Gastrocnemius medialis (tissue), 4 donors: ENCODE results near the gene CANX. TPM values are rescaled to one million over a fixed set of nuclear protein-coding genes. Genes with fewer than 3 reads are reported as not detected.

ENCODE experiments used
- ATAC-seq, 2 donors: fragments of 150-250 bp; one replicate each; pipeline ENCODE4 v1.9.1; 2016
- DNase-seq, 2 donors: peaks; one replicate each; pipeline ENCODE4 v3.0.0-alpha.2; 2019
- H3K27ac ChIP-seq, 4 donors: fragments of 200-600 bp; sonication (generic); 1 replicate in 1 of 4; 2 replicates in 3 of 4; pipeline ENCODE4 v1.5.1; 2016 to 2018; ENCODE audit warnings: mild to moderate bottlenecking in 2 of 4, moderate library complexity in 1 of 4
- H3K27me3 ChIP-seq, 3 donors: fragments of 200-600 bp; sonication (generic) in 2 of 3; 1 replicate in 1 of 3; 2 replicates in 2 of 3; pipeline versions ENCODE4 v1.5.1 to v1.6.0; 2016 to 2019; ENCODE audit warnings: mild to moderate bottlenecking in 1 of 3, moderate library complexity in 1 of 3
- H3K36me3 ChIP-seq, 2 donors: fragments of 200-600 bp; sonication (generic) in 1 of 2; one replicate each; pipeline ENCODE4 v1.5.1; 2017 to 2018
- H3K4me1 ChIP-seq, 2 donors: fragments of 200-600 bp; sonication (generic) in 1 of 2; one replicate each; pipeline ENCODE4 v1.5.1; 2016 to 2017; ENCODE audit warnings: mild to moderate bottlenecking in 2 of 2
- H3K4me3 ChIP-seq, 4 donors: fragments of 200-600 bp; sonication (generic) in 3 of 4; 1 replicate in 1 of 4; 2 replicates in 3 of 4; pipeline ENCODE4 v1.5.1; 2016 to 2019; ENCODE audit warnings: mild to moderate bottlenecking in 2 of 4
- H3K9me3 ChIP-seq, 3 donors: fragments of 200-600 bp; sonication (generic) in 2 of 3; 1 replicate in 1 of 3; 2 replicates in 2 of 3; pipeline ENCODE4 v1.5.1; 2016 to 2019
- CTCF ChIP-seq, 5 experiments: fragments of 450-650 bp in 3 of 5; fragments of 200-600 bp in 2 of 5; sonication (generic) in 2 of 5; IDR thresholded peaks in 4 of 5; conservative IDR thresholded peaks in 1 of 5; 1 replicate in 4 of 5; 2 replicates in 1 of 5; pipeline ENCODE4 v1.5.1; 2016 to 2019; ENCODE audit warnings: antibody characterized with exemption in 5 of 5, mild to moderate bottlenecking in 3 of 5, moderate library complexity in 3 of 5
- POLR2A ChIP-seq, 2 donors: fragments of 450-650 bp; IDR thresholded peaks; one replicate each; pipeline ENCODE4 v1.6.1; 2017; ENCODE audit warnings: antibody characterized with exemption in 2 of 2, mild to moderate bottlenecking in 2 of 2, moderate library complexity in 2 of 2
- in situ Hi-C, 4 donors: fragments of 200-750 bp; cut with MboI; loops; one replicate each; pipeline versions ENCODE4 v1.15.0 to v1.8.0; 2017; ENCODE audit warnings: low sequenced_read_pairs in 4 of 4
- intact Hi-C: fragments of 100-400 bp; cut with DNase I; formaldehyde crosslinking; loops from one replicate; pipeline ENCODE4 v1.15.1; 2023; ENCODE audit warnings: low total_unique reads
- total RNA-seq, 4 donors: library from RNA; depleted of rRNA; stranded (reverse); fragments of >200 nt; gene quantifications; one replicate each; pipeline versions ENCODE4 v1.1.0 to v1.2.3, GENCODE V29; 2016

The CANX gene
- total RNA-seq, 4 donors from 2014 or later: 141 to 306 (median 275) TPM

GRCh38 chr5:179731791-179732411 lies 33.1 kb downstream of the CANX start:
- Histone ChIP-seq H3K4me3 (peak overlapping the region; percentile 51 to 69 (median 56)), H3K36me3 (peaks cover 0 to 38% of the 10 kb centered on the region in 2 donors), H3K9me3 (no peaks in the 10 kb centered on the region), H3K27ac (peak overlapping the region; percentile 79 to 94 (median 88)), H3K4me1 (peaks cover 32 to 37% of the 10 kb centered on the region in 2 donors), H3K27me3 (no peaks in the 10 kb centered on the region)
- DNase-seq (peak in 1 of 2 donors; percentile 33), ATAC-seq (peak; percentile 25 to 41)
- in situ Hi-C loops (no loop called here), intact Hi-C loops (loop anchor here (1.0 to 5.0 kb wide), 6 partner anchors 31 to 1510 kb away; partner anchors contain the start of genes CANX, HNRNPH1 and RACK1)
- no peak for TF ChIP-seq POLR2A (IDR thresholded peaks at IDR 0.05)
- TF ChIP-seq CTCF (IDR thresholded peaks at IDR 0.05 in 4 of 5, conservative IDR thresholded peaks at IDR 0.05 in 1 of 5): no peak

GRCh38 chr5:179732412-179732917 lies 33.7 kb downstream of the CANX start, which contains the start of gene MAML1:
Gene MAML1, plus strand, starts transcription at chr5:179732822. Its CDS starts 291 bp downstream, at chr5:179733113.
- intact Hi-C loops (loop anchor here (1.0 to 5.0 kb wide), 6 partner anchors 30 to 1510 kb away; partner anchors contain the start of genes CANX, HNRNPH1 and RACK1), in situ Hi-C loops (no loop called here)
- Histone ChIP-seq H3K4me1 (peaks cover 37 to 40% of the 10 kb centered on the region in 2 donors), H3K36me3 (peaks cover 0 to 32% of the 10 kb centered on the region in 2 donors), H3K27ac (peak within 1 kb of the TSS; percentile 79 to 97 (median 92)), H3K27me3 (no peaks in the 10 kb centered on the region), H3K4me3 (peak within 1 kb of the TSS; percentile 59 to 86 (median 72)), H3K9me3 (no peaks in the 10 kb centered on the region)
- ATAC-seq (peak; percentile 94 to 96), DNase-seq (peak; percentile 100)
- TF ChIP-seq CTCF (IDR thresholded peaks at IDR 0.05 in 4 of 5, conservative IDR thresholded peaks at IDR 0.05 in 1 of 5) (no peak), POLR2A (IDR thresholded peaks at IDR 0.05) (peak; percentile 63 to 77)

- in situ Hi-C loops: no loop called here
- Histone ChIP-seq H3K4me3 (peak overlapping the region; percentile 59 to 86 (median 72)), H3K4me1 (peaks cover 40 to 43% of the 10 kb centered on the region in 2 donors), H3K36me3 (peaks cover 0 to 25% of the 10 kb centered on the region in 2 donors), H3K27me3 (no peaks in the 10 kb centered on the region), H3K9me3 (no peaks in the 10 kb centered on the region), H3K27ac (peak overlapping the region; percentile 79 to 97 (median 92))
- TF ChIP-seq CTCF (IDR thresholded peaks at IDR 0.05 in 4 of 5, conservative IDR thresholded peaks at IDR 0.05 in 1 of 5) (no peak), POLR2A (IDR thresholded peaks at IDR 0.05) (no peak)
- DNase-seq (peak; percentile 16 to 30), ATAC-seq (peak; percentile 55 to 66)
- intact Hi-C loops: loop anchor here (1.0 to 5.0 kb wide), 6 partner anchors 30 to 1509 kb away; partner anchors contain the start of genes CANX, HNRNPH1 and RACK1
Observed at GRCh38 chr5:179732918-179733771, 34.4 kb downstream of the CANX start.

GRCh38 chr5:179733772-179734126 lies 35.0 kb downstream of the CANX start:
- Histone ChIP-seq H3K36me3 (peaks cover 0 to 19% of the 10 kb centered on the region in 2 donors), H3K27ac (peak overlapping the region; percentile 79 to 97 (median 92)), H3K9me3 (no peaks in the 10 kb centered on the region), H3K4me1 (peaks cover 40 to 46% of the 10 kb centered on the region in 2 donors), H3K27me3 (no peaks in the 10 kb centered on the region), H3K4me3 (peak overlapping the region; percentile 59 to 86 (median 72))
- intact Hi-C loops: loop anchor here (2.0 to 5.0 kb wide), 4 partner anchors 29 to 1509 kb away; partner anchors contain the start of genes HNRNPH1 and RACK1
- DNase-seq: no peak
- in situ Hi-C loops: no loop called here
- no peak for TF ChIP-seq CTCF (IDR thresholded peaks at IDR 0.05 in 4 of 5, conservative IDR thresholded peaks at IDR 0.05 in 1 of 5)
- TF ChIP-seq POLR2A (IDR thresholded peaks at IDR 0.05): no peak
- no peak for ATAC-seq
